Esophagus squamous epithelium (tissue), 5 donors: ENCODE results near the gene NOL4L. TPM values are rescaled to one million over a fixed set of nuclear protein-coding genes. Genes with fewer than 3 reads are reported as not detected.

Experiments used
- DNase-seq: peaks from one replicate; lab custom pipeline; 2025; lab: John Stamatoyannopoulos, UW
- H3K27ac ChIP-seq, 4 donors: fragments of 200-600 bp; sonication (generic); one replicate each; pipeline ENCODE4 v1.5.1; 2016 to 2019; ENCODE audit warnings: mild to moderate bottlenecking in 1 of 4
- H3K27me3 ChIP-seq, 4 donors: fragments of 200-600 bp; sonication (generic); 1 replicate in 3 of 4; 2 replicates in 1 of 4; pipeline versions ENCODE4 v1.5.1 to v1.6.0; 2017 to 2021; ENCODE audit warnings: antibody characterized with exemption in 1 of 4
- H3K36me3 ChIP-seq, 3 donors: fragments of 200-600 bp; sonication (generic); one replicate each; pipeline ENCODE4 v1.5.1; 2016 to 2019
- H3K4me1 ChIP-seq, 3 donors: fragments of 200-600 bp; sonication (generic); one replicate each; pipeline ENCODE4 v1.5.1; 2017 to 2019
- H3K4me3 ChIP-seq, 4 donors: fragments of 200-600 bp; sonication (generic); 1 replicate in 3 of 4; 2 replicates in 1 of 4; pipeline ENCODE4 v1.5.1; 2016 to 2019; ENCODE audit warnings: mild to moderate bottlenecking in 2 of 4, moderate library complexity in 1 of 4
- H3K9me3 ChIP-seq, 3 donors: fragments of 200-600 bp; sonication (generic); one replicate each; pipeline ENCODE4 v1.5.1; 2016 to 2019
- POLR2A ChIP-seq, 4 donors: fragments of 450-650 bp; IDR thresholded peaks; one replicate each; pipeline ENCODE4 v1.6.1; 2017; ENCODE audit warnings: antibody characterized with exemption in 4 of 4, mild to moderate bottlenecking in 4 of 4, moderate library complexity in 3 of 4
- WGBS, 2 donors: methylation state at CpG; one replicate each; pipeline ENCODE4 v1.1.5; 2018; 5-methylcytosine and 5-hydroxymethylcytosine counted together
- intact Hi-C: fragments of 100-400 bp; cut with DNase I; formaldehyde crosslinking; loops from one replicate; pipeline ENCODE4 v1.15.0; 2022
- total RNA-seq, 4 donors: library from RNA; depleted of rRNA; stranded (reverse); fragments of >200 nt; gene quantifications; one replicate each; pipeline ENCODE4 v1.1.0, GENCODE V29; 2016
- TF ChIP-seq, protein P1 (sequence below), 6 experiments: fragments of 450-650 bp in 4 of 6; fragments of 200-600 bp in 2 of 6; sonication (generic) in 2 of 6; IDR thresholded peaks; one replicate each; pipeline ENCODE4 v1.5.1; 2016 to 2019; ENCODE audit warnings: antibody characterized with exemption in 6 of 6, mild to moderate bottlenecking in 4 of 6, moderate library complexity in 4 of 6
- donor health status: DM: yes; HTN: yes; CAD: no.

NOL4L gene
- total RNA-seq, 4 donors from 2014 or later: 1.5 to 5.1 (median 3.0) TPM

DNA sequence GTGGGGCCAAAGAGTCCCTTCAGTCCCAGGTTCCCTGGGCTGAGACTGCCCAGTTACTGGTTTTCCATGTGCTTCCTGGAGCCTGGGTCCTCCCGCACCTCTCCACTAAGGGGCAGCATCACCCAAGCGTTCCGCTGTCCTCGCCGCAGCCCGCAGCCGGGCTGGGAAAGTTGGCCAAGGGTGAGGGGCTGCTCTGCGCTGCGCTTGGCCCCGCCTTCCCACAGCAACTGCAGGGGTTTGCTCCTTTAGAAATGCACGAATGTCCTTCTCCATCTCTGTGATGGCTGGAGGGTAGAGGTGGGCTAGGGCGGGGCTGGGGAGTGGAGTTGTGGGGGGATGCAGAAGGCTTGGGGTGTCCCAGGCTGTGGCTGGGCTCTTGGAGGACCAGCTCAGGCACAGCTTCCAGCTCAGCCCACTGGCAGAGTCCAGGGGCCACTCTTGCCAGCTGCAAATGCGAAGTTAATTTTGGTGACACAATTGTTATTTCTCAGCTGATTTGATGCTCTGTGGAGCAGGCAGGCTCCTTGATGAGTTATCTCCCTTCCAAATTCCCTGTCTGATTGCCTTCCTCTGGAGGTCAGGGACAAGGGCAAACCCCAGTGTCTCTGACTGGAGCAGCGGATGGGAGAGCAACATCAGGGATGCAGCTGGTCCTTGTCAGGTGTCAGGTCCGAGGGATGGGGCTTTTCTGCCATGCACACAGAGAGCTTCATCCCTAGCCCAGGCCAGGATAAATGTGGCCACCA, 63.2 kb downstream of the NOL4L start:
- no peaks in the 10 kb centered on the region for H3K9me3 ChIP-seq
- TF ChIP-seq, protein P1, sequence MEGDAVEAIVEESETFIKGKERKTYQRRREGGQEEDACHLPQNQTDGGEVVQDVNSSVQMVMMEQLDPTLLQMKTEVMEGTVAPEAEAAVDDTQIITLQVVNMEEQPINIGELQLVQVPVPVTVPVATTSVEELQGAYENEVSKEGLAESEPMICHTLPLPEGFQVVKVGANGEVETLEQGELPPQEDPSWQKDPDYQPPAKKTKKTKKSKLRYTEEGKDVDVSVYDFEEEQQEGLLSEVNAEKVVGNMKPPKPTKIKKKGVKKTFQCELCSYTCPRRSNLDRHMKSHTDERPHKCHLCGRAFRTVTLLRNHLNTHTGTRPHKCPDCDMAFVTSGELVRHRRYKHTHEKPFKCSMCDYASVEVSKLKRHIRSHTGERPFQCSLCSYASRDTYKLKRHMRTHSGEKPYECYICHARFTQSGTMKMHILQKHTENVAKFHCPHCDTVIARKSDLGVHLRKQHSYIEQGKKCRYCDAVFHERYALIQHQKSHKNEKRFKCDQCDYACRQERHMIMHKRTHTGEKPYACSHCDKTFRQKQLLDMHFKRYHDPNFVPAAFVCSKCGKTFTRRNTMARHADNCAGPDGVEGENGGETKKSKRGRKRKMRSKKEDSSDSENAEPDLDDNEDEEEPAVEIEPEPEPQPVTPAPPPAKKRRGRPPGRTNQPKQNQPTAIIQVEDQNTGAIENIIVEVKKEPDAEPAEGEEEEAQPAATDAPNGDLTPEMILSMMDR (IDR thresholded peaks at IDR 0.05): peak; percentile 68 to 86 (median 77)
- no peak for TF ChIP-seq POLR2A (IDR thresholded peaks at IDR 0.05)
- intact Hi-C loops: loop anchor here (5.0 kb wide), 1 partner anchor 130 kb away; no protein-coding TSS in a partner anchor
- H3K27me3 ChIP-seq: peaks cover 0 to 25% (median 0%) of the 10 kb centered on the region in 4 donors
- no peaks in the 10 kb centered on the region for H3K36me3 ChIP-seq
- no peak for DNase-seq
- WGBS, 2 donors: 0 to 42% methylated on average over 1 to 3 of the region's 15 CpGs
- no peak overlapping the region for H3K27ac ChIP-seq
- H3K4me1 ChIP-seq: peaks cover 3 to 49% (median 14%) of the 10 kb centered on the region in 3 donors
- H3K4me3 ChIP-seq: no peak overlapping the region

DNA sequence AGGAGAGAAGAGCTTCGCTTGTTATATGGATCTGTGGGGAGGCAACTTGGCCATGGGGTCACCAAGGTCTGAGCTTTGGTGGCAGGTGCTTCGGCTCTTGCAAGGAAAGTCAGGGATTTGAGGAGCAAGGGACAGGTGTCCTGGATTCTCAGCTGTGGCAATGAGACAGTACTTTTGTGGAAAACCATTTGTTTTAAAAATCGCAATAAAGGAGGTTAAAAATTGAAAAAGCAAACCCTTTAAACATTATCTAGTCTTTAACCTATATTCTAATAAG, 64.3 kb downstream of the NOL4L start:
- no peaks in the 10 kb centered on the region for H3K36me3 ChIP-seq
- no peak overlapping the region for H3K27ac ChIP-seq
- no peak overlapping the region for H3K4me3 ChIP-seq
- no peaks in the 10 kb centered on the region for H3K9me3 ChIP-seq
- WGBS, 2 donors: 33 to 83% methylated on average over 2 to 3 of the region's 3 CpGs
- H3K27me3 ChIP-seq: peaks cover 0 to 23% (median 0%) of the 10 kb centered on the region in 4 donors
- intact Hi-C loops: loop anchor here (5.0 kb wide), 1 partner anchor 131 kb away; no protein-coding TSS in a partner anchor
- peaks cover 3 to 54% (median 15%) of the 10 kb centered on the region in 3 donors for H3K4me1 ChIP-seq
- no peak for DNase-seq
- TF ChIP-seq, protein P1 (IDR thresholded peaks at IDR 0.05): no peak
- TF ChIP-seq POLR2A (IDR thresholded peaks at IDR 0.05): no peak

DNA sequence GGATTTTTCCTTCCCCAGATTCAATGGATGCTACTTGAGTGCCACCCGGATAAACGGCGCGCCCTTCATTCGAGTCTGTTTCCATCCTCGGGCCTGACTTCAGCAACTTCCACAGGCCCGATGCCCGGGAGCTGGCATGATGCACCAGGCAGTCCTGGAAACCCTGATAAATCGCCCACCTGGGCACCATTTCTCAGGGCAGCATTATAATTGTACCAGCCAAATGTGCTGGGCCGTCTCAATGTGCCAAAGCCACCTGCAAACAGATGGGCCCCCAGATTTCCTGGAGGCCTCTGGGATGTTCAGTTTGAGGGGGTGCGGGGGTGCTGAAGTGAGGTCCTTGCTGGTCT, 65.8 kb downstream of the NOL4L start:
- TF ChIP-seq, protein P1 (IDR thresholded peaks at IDR 0.05): no peak
- TF ChIP-seq POLR2A (IDR thresholded peaks at IDR 0.05): no peak
- 67 to 83% methylated on average over 5 to 8 of the region's 11 CpGs for WGBS, 2 donors
- intact Hi-C loops: no loop called here
- DNase-seq: no peak
- Histone ChIP-seq H3K4me3 (no peak overlapping the region), H3K36me3 (no peaks in the 10 kb centered on the region), H3K4me1 (peaks cover 3 to 39% (median 15%) of the 10 kb centered on the region in 3 donors), H3K27ac (no peak overlapping the region), H3K27me3 (peaks cover 0 to 23% (median 0%) of the 10 kb centered on the region in 4 donors), H3K9me3 (no peaks in the 10 kb centered on the region)

DNA sequence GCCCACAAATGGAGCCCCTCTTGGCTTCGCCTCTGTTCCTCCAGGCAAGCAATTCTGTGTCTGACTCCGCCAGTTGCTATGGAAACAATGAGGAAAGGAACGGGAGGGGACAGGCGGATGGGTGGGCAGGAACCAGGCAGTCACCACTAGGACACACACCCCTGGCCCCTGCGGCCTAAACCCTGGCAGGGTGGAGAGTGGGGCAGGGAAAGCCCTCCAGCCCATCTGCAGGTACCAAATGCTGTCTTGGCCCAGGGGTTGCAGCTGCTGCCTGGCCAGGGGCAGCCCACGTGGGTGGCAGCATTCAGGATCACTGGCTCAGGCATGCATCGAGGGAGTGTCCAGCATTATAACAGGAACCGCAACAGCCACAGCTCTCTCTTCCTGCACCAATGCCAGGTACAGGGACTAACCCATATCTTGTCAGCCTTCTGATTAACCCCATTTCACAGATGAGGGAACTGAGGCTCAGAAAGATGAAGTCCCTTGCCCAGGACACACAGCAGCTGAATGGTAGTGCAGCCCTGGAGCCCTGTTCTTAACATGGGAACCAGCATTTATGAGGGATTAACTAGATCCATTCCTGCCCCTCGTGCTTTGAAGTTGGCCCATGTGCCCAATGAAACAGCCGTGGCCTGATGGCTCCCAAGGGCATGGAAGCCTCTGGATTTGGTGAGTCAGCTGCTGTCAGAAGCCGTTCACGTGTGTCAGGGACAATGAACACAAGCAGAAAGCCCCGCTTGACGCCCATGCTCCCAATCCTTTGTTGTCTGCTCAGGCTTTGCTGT, 66.3 kb downstream of the NOL4L start:
- Histone ChIP-seq H3K27ac (peak overlapping the region in 2 of 4 donors; percentile 39 to 49), H3K9me3 (no peaks in the 10 kb centered on the region), H3K27me3 (peaks cover 0 to 23% (median 0%) of the 10 kb centered on the region in 4 donors), H3K4me1 (peaks cover 3 to 37% (median 15%) of the 10 kb centered on the region in 3 donors), H3K4me3 (no peak overlapping the region), H3K36me3 (no peaks in the 10 kb centered on the region)
- intact Hi-C loops: no loop called here
- TF ChIP-seq POLR2A (IDR thresholded peaks at IDR 0.05): no peak
- TF ChIP-seq, protein P1 (IDR thresholded peaks at IDR 0.05): no peak
- 32 to 53% methylated on average over 6 to 11 of the region's 14 CpGs for WGBS, 2 donors
- DNase-seq: no peak
